ENCODE results near the gene UACA.
"Not testable (repeated sequence)": the region's sequence is repeated elsewhere in the genome, so short reads cannot be mapped to it uniquely, and the experiment has no call there.

Gene UACA, protein sequence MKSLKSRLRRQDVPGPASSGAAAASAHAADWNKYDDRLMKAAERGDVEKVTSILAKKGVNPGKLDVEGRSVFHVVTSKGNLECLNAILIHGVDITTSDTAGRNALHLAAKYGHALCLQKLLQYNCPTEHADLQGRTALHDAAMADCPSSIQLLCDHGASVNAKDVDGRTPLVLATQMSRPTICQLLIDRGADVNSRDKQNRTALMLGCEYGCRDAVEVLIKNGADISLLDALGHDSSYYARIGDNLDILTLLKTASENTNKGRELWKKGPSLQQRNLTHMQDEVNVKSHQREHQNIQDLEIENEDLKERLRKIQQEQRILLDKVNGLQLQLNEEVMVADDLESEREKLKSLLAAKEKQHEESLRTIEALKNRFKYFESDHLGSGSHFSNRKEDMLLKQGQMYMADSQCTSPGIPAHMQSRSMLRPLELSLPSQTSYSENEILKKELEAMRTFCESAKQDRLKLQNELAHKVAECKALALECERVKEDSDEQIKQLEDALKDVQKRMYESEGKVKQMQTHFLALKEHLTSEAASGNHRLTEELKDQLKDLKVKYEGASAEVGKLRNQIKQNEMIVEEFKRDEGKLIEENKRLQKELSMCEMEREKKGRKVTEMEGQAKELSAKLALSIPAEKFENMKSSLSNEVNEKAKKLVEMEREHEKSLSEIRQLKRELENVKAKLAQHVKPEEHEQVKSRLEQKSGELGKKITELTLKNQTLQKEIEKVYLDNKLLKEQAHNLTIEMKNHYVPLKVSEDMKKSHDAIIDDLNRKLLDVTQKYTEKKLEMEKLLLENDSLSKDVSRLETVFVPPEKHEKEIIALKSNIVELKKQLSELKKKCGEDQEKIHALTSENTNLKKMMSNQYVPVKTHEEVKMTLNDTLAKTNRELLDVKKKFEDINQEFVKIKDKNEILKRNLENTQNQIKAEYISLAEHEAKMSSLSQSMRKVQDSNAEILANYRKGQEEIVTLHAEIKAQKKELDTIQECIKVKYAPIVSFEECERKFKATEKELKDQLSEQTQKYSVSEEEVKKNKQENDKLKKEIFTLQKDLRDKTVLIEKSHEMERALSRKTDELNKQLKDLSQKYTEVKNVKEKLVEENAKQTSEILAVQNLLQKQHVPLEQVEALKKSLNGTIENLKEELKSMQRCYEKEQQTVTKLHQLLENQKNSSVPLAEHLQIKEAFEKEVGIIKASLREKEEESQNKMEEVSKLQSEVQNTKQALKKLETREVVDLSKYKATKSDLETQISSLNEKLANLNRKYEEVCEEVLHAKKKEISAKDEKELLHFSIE (N-terminal part only)

DNA sequence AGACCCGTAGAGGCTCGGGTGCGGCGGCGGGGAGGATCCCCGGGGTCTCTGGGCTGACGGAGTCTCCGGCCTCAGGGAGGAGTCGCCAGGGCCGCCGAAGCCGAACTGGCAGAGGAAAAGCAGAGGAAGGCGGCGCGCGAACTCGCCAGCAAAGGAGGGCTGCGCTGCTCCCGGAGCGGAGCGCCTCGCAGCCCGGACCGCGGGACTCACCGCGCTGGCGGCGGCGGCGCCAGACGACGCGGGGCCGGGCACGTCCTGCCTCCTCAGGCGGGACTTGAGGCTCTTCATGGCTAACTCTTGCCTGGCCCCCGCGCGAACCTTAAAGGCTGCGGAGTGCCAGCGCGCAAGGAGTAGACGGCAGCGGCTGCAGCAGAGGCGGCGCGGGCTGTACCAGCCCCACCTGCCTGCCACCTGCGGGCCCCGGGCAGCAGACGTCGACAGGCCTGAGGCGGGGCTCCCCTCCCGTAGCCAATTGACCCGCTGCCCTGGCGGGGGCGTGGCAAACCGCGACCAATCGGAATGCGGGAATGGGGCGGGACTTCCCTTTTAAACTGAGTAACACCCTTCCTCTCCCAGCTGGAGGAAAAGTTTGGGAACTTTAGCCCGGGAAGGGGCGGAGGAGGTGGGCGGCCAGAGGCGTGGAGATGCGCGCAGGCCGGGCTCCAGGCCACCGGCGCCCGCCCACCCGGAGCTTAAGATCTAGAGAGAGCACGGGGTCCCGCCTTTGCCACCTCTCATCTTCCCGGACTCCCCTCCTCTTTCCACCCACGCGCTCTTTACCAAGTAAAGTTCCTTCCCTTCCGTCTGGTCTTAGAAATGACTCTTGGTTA is at the start of gene UACA:
UACA (minus strand) TSS at position 439 of the 830 bp plus-strand sequence; CDS start at position 288, 151 bp downstream.
- DNase-seq (ENCODE audit: extremely low spot score, insufficient read length, low read depth), result peak; percentile 81
- peak; percentile 81 for FAIRE-seq

DNA sequence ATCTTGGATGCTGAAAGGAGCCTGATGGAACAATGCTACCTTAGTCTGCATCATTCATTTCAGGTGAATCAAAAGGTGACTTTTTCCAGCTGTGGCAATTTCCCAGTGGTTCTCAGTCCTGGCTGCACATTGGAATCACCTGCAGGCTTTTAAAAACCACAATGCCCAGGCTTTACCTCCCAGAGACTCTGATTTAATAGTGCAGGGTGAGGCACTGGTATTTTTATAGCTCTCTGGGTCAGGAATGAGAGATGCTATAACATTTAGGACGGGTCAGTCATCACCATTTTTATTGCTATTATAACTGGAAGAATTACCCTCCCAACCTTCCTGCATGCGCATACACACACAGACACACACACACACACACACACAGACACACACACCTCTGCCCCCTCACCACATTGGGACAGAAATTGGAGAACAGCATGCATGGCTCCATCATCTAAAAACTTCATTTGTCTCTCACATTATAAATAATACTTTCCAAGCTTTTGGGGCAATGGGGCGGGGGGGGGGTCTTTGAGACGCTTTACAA is 49.5 kb upstream of the UACA start:
- DNase-seq (ENCODE audit: extremely low spot score, insufficient read length, low read depth), result no peak
- FAIRE-seq, result no peak

DNA sequence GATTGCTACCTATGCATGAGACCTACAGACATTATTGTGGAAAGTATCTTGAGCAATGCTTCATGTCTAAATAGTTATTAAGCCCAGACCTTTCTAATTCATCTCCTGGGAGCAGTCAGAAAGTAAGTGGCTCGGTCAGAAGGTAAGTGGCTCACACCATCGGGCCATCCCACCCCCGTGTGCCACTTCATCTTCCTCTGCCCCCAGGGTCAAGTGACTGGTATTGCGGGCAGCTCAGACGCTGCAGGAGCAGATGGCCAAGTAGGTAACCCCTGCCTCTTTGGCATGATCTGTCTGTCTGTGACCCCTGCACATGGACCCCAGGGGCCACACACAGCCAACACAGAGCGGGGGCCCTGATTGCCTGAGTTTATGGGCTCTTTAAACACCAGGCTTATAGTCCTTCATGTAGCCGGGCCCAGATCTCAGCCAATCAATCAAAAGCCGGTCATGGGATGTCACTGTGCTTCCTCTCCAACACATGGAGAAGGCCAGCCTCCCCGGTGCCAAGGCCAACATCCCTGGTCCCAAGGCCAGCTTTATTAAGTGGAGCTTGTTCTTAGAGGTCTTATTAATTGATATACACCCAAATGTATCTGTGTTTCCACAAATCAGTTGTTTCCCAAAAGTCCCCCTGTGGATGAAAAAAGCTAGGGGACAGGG is 47.7 kb upstream of the UACA start:
- no peak for DNase-seq (ENCODE audit: extremely low spot score, insufficient read length, low read depth)
- no peak for FAIRE-seq

DNA sequence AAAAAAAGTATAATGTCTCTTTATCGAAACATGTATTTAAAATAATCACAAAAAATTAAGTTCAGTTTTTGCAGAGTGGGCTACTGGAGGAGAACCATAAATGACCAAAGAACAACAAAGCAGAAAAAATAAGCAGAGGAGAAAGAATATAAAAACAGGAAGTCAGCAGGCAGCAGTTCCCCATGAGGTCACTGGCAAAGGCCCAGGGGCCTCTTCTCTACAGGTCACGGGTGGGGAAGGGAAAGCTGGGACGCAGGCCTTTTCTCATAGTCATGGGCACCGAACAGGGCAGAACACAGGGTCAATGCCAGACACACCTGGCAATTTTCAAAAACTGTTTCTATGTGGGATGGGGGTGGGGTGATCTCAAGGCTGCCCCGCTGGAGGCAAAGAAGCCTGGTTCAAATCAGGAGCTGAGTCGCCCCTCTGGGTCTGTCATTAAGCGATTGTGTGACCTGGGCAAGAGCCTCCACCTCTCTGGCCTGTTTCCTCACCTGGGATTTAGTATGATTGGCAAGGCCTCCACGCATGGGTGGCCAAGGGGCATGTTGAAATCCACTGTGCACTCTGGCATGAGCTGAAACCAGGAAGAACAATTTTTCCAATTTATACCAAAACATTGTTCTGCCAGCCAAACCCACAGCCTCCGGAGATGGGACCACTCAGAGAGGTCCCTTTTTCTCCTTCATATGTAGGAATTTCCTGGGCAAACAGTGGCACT is 43.8 kb upstream of the UACA start:
- DNase-seq (ENCODE audit: extremely low spot score, insufficient read length, low read depth) (no peak), FAIRE-seq (no peak)

DNA sequence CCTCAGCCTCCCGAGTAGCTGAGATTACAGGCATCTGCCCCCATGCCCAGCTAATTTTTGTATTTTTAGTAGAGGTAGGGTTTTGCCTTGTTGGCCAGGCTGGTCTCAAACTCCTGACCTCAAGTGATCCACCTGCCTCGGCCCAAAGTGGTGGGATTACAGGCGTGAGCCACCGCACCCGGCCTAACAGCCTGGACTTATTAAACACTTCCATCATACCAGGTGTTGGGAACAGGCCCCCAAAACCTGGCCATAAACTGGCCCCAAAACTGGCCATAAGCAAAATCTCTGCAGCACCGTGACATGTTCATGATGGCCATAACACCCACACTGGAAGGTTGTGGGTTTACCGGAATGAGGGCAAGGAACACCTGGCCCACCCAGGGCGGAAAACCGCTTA is 41.0 kb upstream of the UACA start:
- FAIRE-seq; DNase-seq (ENCODE audit: extremely low spot score, insufficient read length, low read depth): not testable (repeated sequence)

DNA sequence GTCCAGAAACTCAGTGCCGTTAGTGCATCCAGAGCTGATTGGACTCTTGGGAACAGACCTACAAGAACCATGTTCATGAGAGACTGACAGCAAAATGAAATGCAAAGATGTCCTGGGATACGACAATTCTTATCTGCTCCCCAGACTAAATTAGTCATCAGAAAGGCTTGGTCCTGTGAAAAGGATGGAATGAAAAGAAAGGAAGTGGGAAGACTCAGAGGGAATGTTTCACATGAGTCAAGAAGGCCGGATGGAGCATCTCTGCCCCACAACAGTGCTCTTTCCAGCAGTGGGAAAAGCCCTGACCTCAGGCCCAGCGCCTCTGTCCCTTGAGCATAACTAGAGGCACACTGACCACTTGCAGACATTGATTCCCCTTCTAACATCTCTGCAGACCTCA is 39.3 kb upstream of the UACA start:
- no peak for DNase-seq (ENCODE audit: extremely low spot score, insufficient read length, low read depth)
- no peak for FAIRE-seq

DNA sequence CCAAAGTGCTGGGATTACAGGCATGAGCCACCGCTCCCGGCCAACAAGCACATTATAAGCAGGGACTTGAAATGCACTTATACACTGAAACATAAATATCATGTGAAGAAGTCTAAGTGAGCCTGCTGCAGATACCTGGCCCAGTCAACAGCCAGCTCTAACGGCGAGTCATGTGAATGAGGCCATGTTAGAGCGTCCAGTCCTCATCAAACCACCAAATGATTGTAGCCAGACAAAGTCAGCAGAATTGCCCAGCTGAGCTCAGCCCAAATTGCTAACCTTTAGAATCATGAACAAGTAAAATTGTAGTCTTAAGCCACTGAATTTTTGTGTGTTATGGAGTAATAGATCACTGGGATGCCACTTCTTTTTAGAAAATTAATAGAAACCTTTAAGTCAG is 37.8 kb upstream of the UACA start:
- DNase-seq (ENCODE audit: extremely low spot score, insufficient read length, low read depth) (no peak), FAIRE-seq (no peak)

DNA sequence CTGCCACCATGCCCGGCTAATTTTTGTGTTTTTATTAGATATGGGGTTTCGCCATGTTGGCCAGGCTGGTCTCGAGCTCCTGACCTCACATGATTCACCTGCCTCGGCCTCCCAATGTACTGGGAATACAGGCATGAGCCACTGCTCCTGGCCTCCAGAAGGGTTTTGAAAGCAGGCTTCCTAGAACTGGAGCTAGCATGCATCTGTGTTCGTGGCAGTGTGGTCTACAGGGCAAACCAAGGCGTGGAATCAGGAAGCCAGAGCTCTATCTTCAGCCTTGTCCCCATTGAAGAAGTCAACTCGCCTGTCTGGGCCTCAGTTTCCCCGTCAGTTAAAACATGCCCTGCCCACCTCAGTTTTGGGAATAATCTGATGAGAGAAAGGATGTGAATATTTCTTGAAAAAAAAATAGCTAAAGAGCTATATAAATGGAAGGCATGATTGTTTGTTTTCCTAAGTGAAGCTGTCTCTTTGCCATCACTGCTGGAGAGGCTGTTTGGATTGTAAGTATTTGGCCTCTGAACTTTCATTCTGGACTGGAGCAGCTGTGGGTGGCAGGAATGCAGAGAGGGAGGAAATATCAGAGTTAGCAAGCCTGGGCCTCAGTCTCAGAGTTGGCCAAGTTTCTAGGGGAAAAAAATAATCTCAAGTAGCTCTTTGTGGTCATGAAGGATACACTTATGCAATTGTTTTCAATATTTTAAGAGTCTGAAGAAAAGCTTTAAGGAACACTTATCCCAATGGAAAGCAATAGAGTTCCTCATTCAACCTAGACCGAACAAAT is 36.5 kb upstream of the UACA start:
- no peak for DNase-seq (ENCODE audit: extremely low spot score, insufficient read length, low read depth)
- no peak for FAIRE-seq

DNA sequence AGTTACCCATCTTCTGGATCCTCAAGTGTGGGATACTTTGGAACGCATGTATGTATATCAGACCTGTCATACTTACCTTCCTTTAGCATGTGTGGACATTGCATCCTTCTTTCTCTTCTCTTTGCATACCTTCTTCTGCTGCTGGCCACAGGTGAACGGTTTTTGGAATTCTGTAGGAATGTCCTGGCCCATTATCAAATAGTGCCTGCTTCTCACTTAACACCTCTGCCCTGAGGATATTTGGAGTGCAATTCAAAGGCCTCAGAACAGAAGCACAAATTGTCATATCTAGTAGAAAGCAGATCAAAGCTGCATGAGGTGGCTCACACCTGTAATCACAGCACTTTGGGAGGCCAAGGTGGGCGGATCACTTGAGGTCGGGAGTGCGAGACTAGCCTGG is 34.1 kb upstream of the UACA start:
- no peak for DNase-seq (ENCODE audit: extremely low spot score, insufficient read length, low read depth)
- FAIRE-seq, result no peak

DNA sequence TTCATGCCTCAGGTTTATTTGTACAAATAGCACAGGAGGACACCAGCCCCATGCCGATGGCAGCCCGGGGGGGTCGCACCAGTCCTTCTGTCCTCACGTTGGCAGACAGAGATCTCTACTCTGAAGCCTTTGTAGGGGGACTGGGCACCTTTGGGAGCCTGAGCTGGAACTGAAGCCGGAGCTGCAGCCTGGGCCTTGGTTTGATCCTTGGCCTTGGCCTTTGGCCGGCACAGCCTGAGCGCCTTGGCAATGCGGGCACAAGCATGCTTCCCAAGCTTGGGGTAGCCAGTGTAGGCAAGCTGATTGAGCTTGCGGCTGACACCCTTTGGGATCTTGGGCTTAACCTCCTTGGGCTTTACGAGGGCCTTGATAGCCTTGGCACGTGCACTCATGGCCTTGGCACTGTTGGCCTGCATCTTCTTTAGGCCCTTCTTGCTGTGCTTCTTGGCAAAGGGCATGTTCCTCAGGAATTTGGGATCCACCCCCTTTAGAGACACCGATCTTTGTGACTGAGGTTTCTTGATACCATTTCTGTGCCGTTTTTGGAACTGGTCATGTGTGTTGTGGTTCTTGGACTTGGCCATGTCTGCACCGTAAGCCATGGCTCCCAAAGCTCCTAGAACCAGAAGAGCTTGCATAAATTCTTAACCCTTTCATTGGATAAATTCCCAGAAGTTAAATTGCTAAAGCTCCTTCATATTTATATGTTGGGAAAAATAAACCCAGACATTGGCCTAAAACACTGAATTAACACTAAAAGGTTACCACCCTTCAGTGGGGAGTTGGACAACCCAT is 33.4 kb upstream of the UACA start:
- FAIRE-seq, result no peak
- DNase-seq (ENCODE audit: extremely low spot score, insufficient read length, low read depth), result no peak

DNA sequence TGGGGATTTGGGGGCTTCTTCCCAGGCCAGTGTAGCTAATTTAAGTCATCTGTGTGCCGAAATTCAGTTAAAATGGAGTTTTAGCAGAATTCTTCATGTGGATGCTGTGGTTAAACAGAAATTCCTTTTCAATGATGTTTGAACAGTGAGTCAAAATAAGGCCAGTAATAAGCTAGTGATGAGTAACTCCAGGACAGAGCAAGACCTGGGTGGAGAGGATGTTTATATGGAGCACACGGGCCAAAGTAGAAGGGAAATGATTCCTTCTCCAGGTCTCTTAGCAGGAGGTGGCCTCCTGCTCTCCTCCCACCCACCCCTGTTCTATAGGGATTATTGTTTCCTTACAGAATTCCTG is 31.9 kb upstream of the UACA start:
- FAIRE-seq, result no peak
- no peak for DNase-seq (ENCODE audit: extremely low spot score, insufficient read length, low read depth)

DNA sequence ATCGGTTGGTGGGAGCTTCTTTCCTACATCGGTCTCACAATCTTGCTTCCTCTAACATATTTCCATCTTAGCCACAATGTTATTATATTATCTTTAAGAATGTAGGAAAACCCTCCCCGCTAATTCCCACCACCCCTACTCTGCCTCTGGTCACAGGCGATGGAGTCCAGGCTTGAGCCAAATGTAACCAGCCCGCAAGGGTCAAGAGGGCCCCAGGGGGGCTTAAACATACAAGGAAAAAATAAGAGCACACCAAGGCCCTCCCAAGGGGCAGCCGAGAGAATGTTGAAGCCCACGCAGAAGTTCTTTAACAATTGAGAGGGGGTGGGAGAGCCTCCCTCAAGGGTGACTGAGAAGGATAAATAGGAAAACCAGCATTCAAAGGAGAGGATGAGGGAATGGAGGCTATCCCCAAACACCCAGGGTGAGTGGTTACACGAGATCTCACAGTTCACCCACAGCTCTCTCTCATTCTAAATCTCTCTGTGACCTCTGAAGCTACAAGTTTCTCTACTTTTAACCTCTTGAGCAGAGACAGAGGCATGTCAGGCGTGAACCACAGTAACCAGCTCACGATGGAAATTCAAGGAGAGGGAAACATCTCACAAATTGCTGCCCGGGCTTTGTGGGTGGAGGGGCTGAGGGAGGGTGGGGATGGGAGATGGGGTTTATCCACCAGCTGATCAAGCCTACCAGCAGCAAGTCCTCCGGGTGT is 31.4 kb upstream of the UACA start:
- FAIRE-seq (no peak), DNase-seq (ENCODE audit: extremely low spot score, insufficient read length, low read depth) (no peak)

DNA sequence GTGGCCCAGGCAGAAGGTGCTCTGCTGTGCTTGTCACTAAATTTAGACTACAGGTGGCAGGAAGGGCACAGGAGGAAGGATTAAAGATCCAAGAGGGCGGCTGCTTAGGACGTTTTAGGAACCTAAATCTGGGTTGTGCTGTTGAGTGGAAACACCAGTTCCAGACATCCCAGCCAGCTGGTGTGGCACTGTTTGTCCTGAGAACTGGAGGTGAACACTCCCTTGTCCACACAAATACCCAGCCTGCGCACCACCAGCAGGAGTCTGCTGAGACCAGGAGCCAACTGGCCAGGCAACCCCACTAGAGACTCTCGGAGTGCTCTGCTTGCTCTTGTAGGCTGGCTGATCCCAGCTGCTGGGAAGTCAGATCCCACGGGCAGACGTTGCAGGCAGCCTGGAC is 30.3 kb upstream of the UACA start:
- no peak for FAIRE-seq
- DNase-seq (ENCODE audit: extremely low spot score, insufficient read length, low read depth), result no peak

DNA sequence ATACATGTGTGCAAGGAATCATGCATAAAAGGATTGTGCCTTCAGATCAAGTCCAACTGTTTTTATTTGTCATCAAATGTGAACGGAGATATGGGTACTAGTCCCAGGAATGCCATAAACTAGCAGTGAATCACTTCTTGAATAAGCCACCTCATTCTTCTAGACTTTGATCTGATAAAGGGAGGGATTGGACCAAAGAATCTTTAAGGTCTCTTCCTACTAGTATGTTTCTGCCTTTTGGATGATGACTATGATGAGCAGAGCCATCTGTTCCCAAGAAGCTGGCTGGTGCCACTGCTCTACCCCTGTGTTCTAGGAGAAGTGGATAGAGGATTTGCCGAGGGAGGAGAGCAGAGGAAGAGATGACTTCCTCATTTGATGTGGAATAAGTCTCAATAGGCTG is 28.8 kb upstream of the UACA start:
- no peak for DNase-seq (ENCODE audit: extremely low spot score, insufficient read length, low read depth)
- no peak for FAIRE-seq

DNA sequence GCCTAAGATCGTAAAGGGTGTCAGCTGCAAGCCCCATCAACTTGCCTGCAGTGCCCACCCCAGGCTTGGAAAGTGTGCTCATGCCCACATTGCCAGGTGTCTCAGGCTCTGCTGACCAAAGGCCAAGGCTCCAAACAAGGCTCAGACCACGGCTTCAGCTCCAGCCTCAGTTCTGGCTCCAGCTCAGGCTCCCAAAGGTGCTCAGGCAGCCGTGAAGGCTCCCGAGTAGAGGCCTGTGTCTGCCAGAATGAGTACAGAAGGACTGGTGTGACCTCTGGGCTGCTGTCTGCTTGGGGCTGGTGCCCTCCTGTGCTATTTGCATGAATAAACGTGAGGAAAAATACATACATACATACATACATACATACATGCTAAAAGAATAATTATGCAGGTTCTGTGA is 27.9 kb upstream of the UACA start:
- no peak for DNase-seq (ENCODE audit: extremely low spot score, insufficient read length, low read depth)
- no peak for FAIRE-seq

DNA sequence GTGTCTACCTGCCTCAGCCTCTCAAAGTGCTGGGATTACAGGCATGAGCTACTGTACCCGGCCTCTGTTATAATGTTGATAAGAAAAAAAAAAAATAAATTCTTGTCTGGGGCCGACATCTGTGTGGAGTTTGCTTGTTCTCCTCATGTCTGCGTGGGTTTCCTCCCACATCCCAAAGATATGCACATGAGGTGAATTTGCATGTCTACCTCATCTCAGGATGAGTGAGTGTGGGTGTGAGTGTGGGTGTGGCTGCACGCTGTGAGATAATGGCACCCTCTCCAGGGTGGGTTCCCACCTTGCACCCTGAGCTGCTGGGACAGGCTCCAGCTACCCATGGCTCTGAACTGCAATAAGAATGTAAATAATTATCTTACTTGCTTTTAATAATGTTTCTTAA is 25.9 kb upstream of the UACA start:
- DNase-seq (ENCODE audit: extremely low spot score, insufficient read length, low read depth) (no peak), FAIRE-seq (no peak)
